ENCODE data around the gene ATP6V0D1.
A peak's percentile ranks its signal among the peaks of the same experiment; 100 is the strongest.
"Not testable (repeated sequence)": the region's sequence is repeated elsewhere in the genome, so short reads cannot be mapped to it uniquely, and the experiment has no call there.

Gene ATP6V0D1

GRCh38 chr16:67517661-67518423 is 36.9 kb upstream of the ATP6V0D1 start:
- Histone ChIP-seq H2AFZ (ENCODE audit: low read depth, low read length) (0 out of 2 replicates have a peak overlapping the region, but pooled peaks have one; percentile 10), H3K79me2 (ENCODE audit: low read length) (no peaks in the 10 kb centered on the region), H4K20me1 (ENCODE audit: insufficient read depth, low read length) (no peaks in the 10 kb centered on the region), H3K4me3 (ENCODE audit: low read length) (peak overlapping the region; percentile 75), H3K9me3 (ENCODE audit: insufficient read depth, low read length) (no peaks in the 10 kb centered on the region), H3K36me3 (replicated peaks; ENCODE audit: low read depth, low read length) (no peaks in the 10 kb centered on the region), H3K9ac (ENCODE audit: low read length) (peak overlapping the region; percentile 86), H3K4me2 (ENCODE audit: low read length) (peak overlapping the region; percentile 99), H3K27me3 (ENCODE audit: low read depth, low read length) (no peaks in the 10 kb centered on the region), H3K27ac (ENCODE audit: low read length) (peak overlapping the region; percentile 93), H3K4me1 (ENCODE audit: low read length) (peaks cover 72% of the 10 kb centered on the region)
- TF ChIP-seq EZH2phosphoT487 (IDR thresholded peaks at IDR 0.05; ENCODE audit: low read depth), result no peak
- TF ChIP-seq CTCF (IDR thresholded peaks at IDR 0.05; ENCODE audit: low read depth, low read length), result no peak

- Histone ChIP-seq H3K79me2 (ENCODE audit: low read length) (no peaks in the 10 kb centered on the region), H3K9ac (ENCODE audit: low read length) (peak overlapping the region; percentile 86), H2AFZ (ENCODE audit: low read depth, low read length) (no peak overlapping the region; the same call in 1 of the 2 replicates), H3K9me3 (ENCODE audit: insufficient read depth, low read length) (no peaks in the 10 kb centered on the region), H3K4me3 (ENCODE audit: low read length) (no peak overlapping the region), H3K27me3 (ENCODE audit: low read depth, low read length) (no peaks in the 10 kb centered on the region), H3K4me1 (ENCODE audit: low read length) (peaks cover 72% of the 10 kb centered on the region), H3K4me2 (ENCODE audit: low read length) (peak overlapping the region; percentile 99), H4K20me1 (ENCODE audit: insufficient read depth, low read length) (no peaks in the 10 kb centered on the region), H3K36me3 (replicated peaks; ENCODE audit: low read depth, low read length) (no peaks in the 10 kb centered on the region), H3K27ac (ENCODE audit: low read length) (peak overlapping the region; percentile 93)
- no peak for TF ChIP-seq CTCF (IDR thresholded peaks at IDR 0.05; ENCODE audit: low read depth, low read length)
- no peak for TF ChIP-seq EZH2phosphoT487 (IDR thresholded peaks at IDR 0.05; ENCODE audit: low read depth)
Observed at GRCh38 chr16:67517155-67517445, 36.1 kb upstream of the ATP6V0D1 start.

- H3K9me3 ChIP-seq (ENCODE audit: insufficient read depth, low read length), result no peaks in the 10 kb centered on the region
- no peaks in the 10 kb centered on the region for H3K79me2 ChIP-seq (ENCODE audit: low read length)
- H3K4me3 ChIP-seq (ENCODE audit: low read length), result no peak overlapping the region
- H2AFZ ChIP-seq (ENCODE audit: low read depth, low read length), result 0 out of 2 replicates have a peak overlapping the region, but pooled peaks have one; percentile 15
- peak overlapping the region; percentile 86; the same call in 1 of the 2 replicates for H3K9ac ChIP-seq (ENCODE audit: low read length)
- peaks cover 68% of the 10 kb centered on the region for H3K4me1 ChIP-seq (ENCODE audit: low read length)
- no peaks in the 10 kb centered on the region for H3K27me3 ChIP-seq (ENCODE audit: low read depth, low read length)
- H4K20me1 ChIP-seq (ENCODE audit: insufficient read depth, low read length), result no peaks in the 10 kb centered on the region
- H3K27ac ChIP-seq (ENCODE audit: low read length), result peak overlapping the region; percentile 93
- peak overlapping the region; percentile 99 for H3K4me2 ChIP-seq (ENCODE audit: low read length)
- H3K36me3 ChIP-seq (replicated peaks; ENCODE audit: low read depth, low read length), result no peaks in the 10 kb centered on the region
- TF ChIP-seq EZH2phosphoT487 (IDR thresholded peaks at IDR 0.05; ENCODE audit: low read depth), result no peak
- no peak for TF ChIP-seq CTCF (IDR thresholded peaks at IDR 0.05; ENCODE audit: low read depth, low read length)
Observed at GRCh38 chr16:67516296-67517154, 35.6 kb upstream of the ATP6V0D1 start.

GRCh38 chr16:67514382-67514828 is 33.4 kb upstream of the ATP6V0D1 start:
- TF ChIP-seq EZH2phosphoT487 (IDR thresholded peaks at IDR 0.05; ENCODE audit: low read depth), result no peak
- peak; percentile 63 for TF ChIP-seq CTCF (IDR thresholded peaks at IDR 0.05; ENCODE audit: low read depth, low read length)
- Histone ChIP-seq H2AFZ (ENCODE audit: low read depth, low read length) (no peak overlapping the region), H3K27me3 (ENCODE audit: low read depth, low read length) (no peaks in the 10 kb centered on the region), H3K79me2 (ENCODE audit: low read length) (no peaks in the 10 kb centered on the region), H3K36me3 (replicated peaks; ENCODE audit: low read depth, low read length) (no peaks in the 10 kb centered on the region), H3K4me2 (ENCODE audit: low read length) (peak overlapping the region; percentile 40), H3K4me3 (ENCODE audit: low read length) (0 out of 2 replicates have a peak overlapping the region, but pooled peaks have one; percentile 7), H3K27ac (ENCODE audit: low read length) (peak overlapping the region; percentile 42), H3K9ac (ENCODE audit: low read length) (no peak overlapping the region), H4K20me1 (ENCODE audit: insufficient read depth, low read length) (no peaks in the 10 kb centered on the region), H3K9me3 (ENCODE audit: insufficient read depth, low read length) (no peaks in the 10 kb centered on the region), H3K4me1 (ENCODE audit: low read length) (peaks cover 58% of the 10 kb centered on the region)

GRCh38 chr16:67513892-67514291 is 32.9 kb upstream of the ATP6V0D1 start:
- not testable (repeated sequence) for H3K9ac ChIP-seq (ENCODE audit: low read length); H3K27me3 ChIP-seq (ENCODE audit: low read depth, low read length); H3K9me3 ChIP-seq (ENCODE audit: insufficient read depth, low read length); H4K20me1 ChIP-seq (ENCODE audit: insufficient read depth, low read length); H3K36me3 ChIP-seq (replicated peaks; ENCODE audit: low read depth, low read length); H2AFZ ChIP-seq (ENCODE audit: low read depth, low read length); H3K79me2 ChIP-seq (ENCODE audit: low read length)
- 0 out of 2 replicates have a peak overlapping the region, but pooled peaks have one; percentile 7 for H3K4me3 ChIP-seq (ENCODE audit: low read length)
- peaks cover 53% of the 10 kb centered on the region for H3K4me1 ChIP-seq (ENCODE audit: low read length)
- H3K27ac ChIP-seq (ENCODE audit: low read length), result peak overlapping the region; percentile 42
- peak overlapping the region; percentile 40 for H3K4me2 ChIP-seq (ENCODE audit: low read length)

Data from OCI-LY3 (cell line).